Activated CD8-positive, alpha-beta memory T cell treated with anti-CD3 and anti-CD28 coated beads, Interleukin-2, amount 50 U/mL, for 24 hours (primary cell): ENCODE data around the gene CWC27.
"Not testable (repeated sequence)": the region's sequence is repeated elsewhere in the genome, so short reads cannot be mapped to it uniquely, and the experiment has no call there.

Experiments used
- DNase-seq: peaks from one replicate; pipeline ENCODE4 v3.0.0-alpha.2; 2020; ENCODE audit errors: extremely low read depth

The CWC27 gene

GRCh38 chr5:64788156-64788555 lies 19.4 kb downstream of the CWC27 start:
- DNase-seq, result no peak

- no peak for DNase-seq
Observed at GRCh38 chr5:64789457-64789856, 20.7 kb downstream of the CWC27 start.

- no peak for DNase-seq
Observed at GRCh38 chr5:64790210-64790609, 21.5 kb downstream of the CWC27 start.

GRCh38 chr5:64792469-64792868 lies 23.7 kb downstream of the CWC27 start:
- DNase-seq, result no peak

GRCh38 chr5:64794053-64794770 lies 25.5 kb downstream of the CWC27 start:
- DNase-seq, result no peak

- DNase-seq, result no peak
Observed at GRCh38 chr5:64796301-64796700, 27.6 kb downstream of the CWC27 start.

- DNase-seq, result no peak
Observed at GRCh38 chr5:64800926-64801325, 32.2 kb downstream of the CWC27 start.

GRCh38 chr5:64806537-64806936 lies 37.8 kb downstream of the CWC27 start:
- DNase-seq, result no peak

GRCh38 chr5:64807520-64807919 lies 38.8 kb downstream of the CWC27 start:
- DNase-seq, result no peak

GRCh38 chr5:64811050-64811640 lies 42.4 kb downstream of the CWC27 start:
- DNase-seq, result no peak

- DNase-seq, result no peak
Observed at GRCh38 chr5:64814073-64814472, 45.3 kb downstream of the CWC27 start.

GRCh38 chr5:64818245-64818644 lies 49.5 kb downstream of the CWC27 start:
- DNase-seq, result no peak

GRCh38 chr5:64819345-64819744 lies 50.6 kb downstream of the CWC27 start:
- DNase-seq, result not testable (repeated sequence)

GRCh38 chr5:64822320-64822719 lies 53.6 kb downstream of the CWC27 start:
- DNase-seq, result no peak

GRCh38 chr5:64826541-64826940 lies 57.8 kb downstream of the CWC27 start:
- DNase-seq, result no peak

GRCh38 chr5:64827703-64828102 lies 59.0 kb downstream of the CWC27 start:
- DNase-seq, result no peak

GRCh38 chr5:64830650-64831049 lies 61.9 kb downstream of the CWC27 start:
- not testable (repeated sequence) for DNase-seq

GRCh38 chr5:64831996-64832395 lies 63.3 kb downstream of the CWC27 start:
- no peak for DNase-seq

GRCh38 chr5:64834037-64834436 lies 65.3 kb downstream of the CWC27 start:
- DNase-seq, result no peak

GRCh38 chr5:64834611-64835010 lies 65.9 kb downstream of the CWC27 start:
- DNase-seq, result no peak

- DNase-seq, result no peak
Observed at GRCh38 chr5:64835266-64835665, 66.5 kb downstream of the CWC27 start.

GRCh38 chr5:64836190-64836755 lies 67.5 kb downstream of the CWC27 start:
- DNase-seq, result no peak

GRCh38 chr5:64836786-64837185 lies 68.1 kb downstream of the CWC27 start:
- DNase-seq, result no peak
